Right lobe of liver (tissue), 4 donors: Measurements from ENCODE around the gene SSUH2.

ENCODE experiments used
- CTCF ChIP-seq, 4 donors: fragments of 200-600 bp in 3 of 4; fragments of 450-650 bp in 1 of 4; IDR thresholded peaks; one replicate each; pipeline versions ENCODE4 v1.5.1 to v1.8.0; 2016 to 2022; ENCODE audit warnings: antibody characterized with exemption in 4 of 4, mild to moderate bottlenecking in 2 of 4
- POLR2A ChIP-seq: fragments of 450-650 bp; IDR thresholded peaks from one replicate; pipeline ENCODE4 v1.6.1; 2017; ENCODE audit warnings: antibody characterized with exemption, mild to moderate bottlenecking
- donor health status: DM: no; HTN: no; CAD: no.
- donor health status: DM: no; HTN: no; CAD: no.
- donor health status: DM: no; HTN: yes; CAD: no.

GRCh38 chr3:8608791-8609467 lies 35.7 kb downstream of the SSUH2 start:
- TF ChIP-seq CTCF (IDR thresholded peaks at IDR 0.05) (no peak), POLR2A (no peak)
